CD4-positive, alpha-beta T cell treated with Interleukin-4 for 4 hours (primary cell): ENCODE data around the gene ULK4.
"Not testable (repeated sequence)": the region's sequence is repeated elsewhere in the genome, so short reads cannot be mapped to it uniquely, and the experiment has no call there.

Experiments
- DNase-seq: peaks from one replicate; pipeline ENCODE4 v3.0.0-alpha.2; 2020

Gene ULK4

GRCh38 chr3:41863024-41863423, 98.9 kb downstream of the ULK4 start:
- no peak for DNase-seq

GRCh38 chr3:41860489-41860888, 101.4 kb downstream of the ULK4 start:
- not testable (repeated sequence) for DNase-seq

- no peak for DNase-seq
These were observed 106.9 kb downstream of the ULK4 start for GRCh38 chr3:41854956-41855355.

DNA sequence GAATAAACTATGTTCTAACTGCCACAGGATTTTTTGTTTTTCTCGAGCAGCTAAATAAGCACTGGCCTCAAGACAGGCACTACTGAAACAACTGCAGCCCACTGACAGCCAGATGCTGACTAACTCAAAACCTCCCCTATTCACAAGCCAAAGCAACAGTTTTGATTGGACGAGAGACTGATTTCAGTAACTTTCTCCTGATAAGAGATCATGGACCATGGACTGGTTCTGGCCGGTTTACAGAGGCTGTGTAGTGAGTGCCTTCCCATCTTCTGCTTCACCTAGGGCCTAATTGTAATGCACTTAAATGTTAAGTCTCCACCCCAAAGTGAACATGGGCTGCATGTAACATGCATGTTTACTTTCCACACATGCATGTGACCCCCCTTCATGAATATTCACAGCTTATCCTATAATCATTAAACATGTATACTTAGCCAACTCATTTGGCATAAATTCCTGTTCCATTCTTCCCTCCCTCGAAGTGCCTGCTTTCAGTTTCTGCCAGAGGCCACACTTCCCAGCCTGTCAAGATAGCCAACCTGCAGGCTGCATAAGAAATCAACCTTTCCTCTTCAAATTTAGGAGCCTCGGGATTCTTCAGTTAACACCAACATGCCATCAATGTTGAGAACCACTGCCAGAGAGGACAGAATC, 108.2 kb downstream of the ULK4 start:
- no peak for DNase-seq

DNA sequence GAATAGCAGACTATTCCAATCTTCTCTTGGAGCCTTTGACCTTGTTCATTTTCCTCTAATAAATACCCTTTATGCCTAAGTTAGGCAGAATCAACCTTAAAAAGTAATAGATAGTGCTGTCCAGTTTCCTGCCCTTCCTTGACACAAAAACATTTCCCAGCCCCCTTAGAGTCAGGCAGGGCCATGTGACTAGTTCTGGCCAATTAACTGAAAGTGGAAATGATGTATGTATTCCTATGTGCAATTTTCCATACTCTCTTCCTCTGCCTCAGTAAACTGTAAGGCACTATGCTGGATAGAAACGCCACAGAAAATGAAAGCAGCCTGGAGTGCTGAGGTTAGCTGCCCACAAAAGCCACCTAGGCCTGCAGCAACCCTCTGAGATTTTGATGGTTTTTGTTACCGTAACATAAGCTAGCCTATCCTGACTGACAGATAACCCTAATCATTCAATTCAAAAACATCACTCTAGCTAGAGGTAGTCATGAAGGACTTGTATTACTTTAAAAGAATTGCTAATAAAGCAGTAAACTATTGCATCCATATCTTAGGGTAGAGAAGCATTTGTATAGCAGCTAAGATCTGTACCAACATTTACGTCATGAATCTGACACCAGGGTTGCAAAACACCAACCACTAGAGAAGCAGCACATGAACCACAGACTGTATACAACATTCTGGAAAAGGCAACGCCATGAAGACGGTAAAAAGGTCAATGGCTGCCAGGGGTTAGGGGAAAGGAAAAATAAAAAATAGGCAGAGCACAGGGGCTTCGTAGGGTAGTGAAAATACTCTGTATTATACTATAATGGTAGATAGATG, 112.9 kb downstream of the ULK4 start:
- no peak for DNase-seq

DNA sequence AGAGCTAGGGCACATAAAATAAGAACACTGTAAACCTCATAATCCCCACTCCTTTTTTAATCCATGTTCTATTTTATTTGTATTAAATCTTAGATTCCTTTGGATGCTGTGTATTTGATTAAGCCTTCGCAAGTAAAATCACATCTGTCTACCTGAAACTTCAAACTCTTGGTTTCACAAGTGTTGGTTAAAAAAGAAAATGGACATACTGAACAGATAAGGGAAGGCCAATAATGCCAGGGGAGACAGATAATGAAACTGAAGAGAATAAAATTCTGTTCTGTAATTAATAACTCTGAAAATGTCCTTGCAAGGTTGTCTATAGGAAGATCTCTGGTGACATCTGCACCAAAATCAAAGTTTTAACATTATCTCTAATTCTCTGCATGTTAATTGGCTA, 114.2 kb downstream of the ULK4 start:
- no peak for DNase-seq

DNA sequence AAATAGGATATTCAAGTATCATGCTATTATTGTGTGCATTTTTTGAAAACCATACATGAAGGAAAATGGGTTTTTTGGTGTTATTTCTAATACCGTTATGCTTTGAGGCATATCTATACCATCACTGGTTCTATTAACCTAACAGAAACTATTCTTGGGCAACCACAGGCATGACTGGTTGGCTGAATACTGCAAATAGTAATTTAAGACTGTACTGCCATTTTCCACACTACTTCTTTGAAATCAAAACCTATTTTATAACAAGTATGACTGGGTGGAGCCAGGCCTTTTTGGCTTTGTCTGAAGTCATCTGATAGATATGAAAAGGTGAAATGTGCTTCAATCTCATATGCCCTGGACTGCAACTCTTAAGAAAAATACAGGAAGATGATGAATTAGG, 115.1 kb downstream of the ULK4 start:
- no peak for DNase-seq

DNA sequence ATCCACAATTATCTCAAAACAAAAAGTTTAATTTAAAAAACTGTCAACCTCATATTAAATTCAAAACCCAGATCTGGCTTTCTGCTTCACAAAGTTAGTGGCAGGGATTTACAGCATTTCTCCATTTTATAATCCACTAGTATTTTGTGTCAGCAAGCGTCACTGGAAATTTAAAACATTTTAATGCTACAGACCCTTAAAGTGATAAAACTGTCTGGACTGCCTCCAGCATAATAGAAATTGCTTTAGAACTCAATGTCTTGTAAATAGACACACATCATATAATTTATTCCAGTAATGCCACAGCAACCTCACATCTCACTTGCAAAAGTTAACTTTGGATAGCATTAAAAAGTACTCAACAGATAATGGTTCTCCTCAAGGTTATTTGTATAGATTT, 116.1 kb downstream of the ULK4 start:
- DNase-seq: no peak

DNA sequence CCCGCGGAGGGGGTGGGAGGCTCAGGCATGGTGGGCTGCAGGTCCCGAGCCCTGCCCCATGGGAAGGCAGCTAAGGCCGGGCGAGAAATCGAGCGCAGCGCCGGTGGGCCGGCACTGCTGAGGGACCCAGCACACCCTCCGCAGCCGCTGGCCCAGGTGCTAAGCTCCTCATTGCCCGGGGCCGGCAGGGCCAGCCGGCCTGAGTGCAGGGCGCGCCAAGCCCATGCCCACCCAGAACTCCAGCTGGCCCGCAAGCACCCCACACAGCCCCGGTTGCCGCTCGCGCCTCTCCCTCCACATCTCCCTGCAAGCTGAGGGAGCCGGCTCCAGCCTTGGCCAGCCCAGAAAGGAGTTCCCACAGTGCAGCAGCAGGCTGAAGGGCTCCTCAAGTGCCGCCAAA, 117.6 kb downstream of the ULK4 start:
- not testable (repeated sequence) for DNase-seq

DNA sequence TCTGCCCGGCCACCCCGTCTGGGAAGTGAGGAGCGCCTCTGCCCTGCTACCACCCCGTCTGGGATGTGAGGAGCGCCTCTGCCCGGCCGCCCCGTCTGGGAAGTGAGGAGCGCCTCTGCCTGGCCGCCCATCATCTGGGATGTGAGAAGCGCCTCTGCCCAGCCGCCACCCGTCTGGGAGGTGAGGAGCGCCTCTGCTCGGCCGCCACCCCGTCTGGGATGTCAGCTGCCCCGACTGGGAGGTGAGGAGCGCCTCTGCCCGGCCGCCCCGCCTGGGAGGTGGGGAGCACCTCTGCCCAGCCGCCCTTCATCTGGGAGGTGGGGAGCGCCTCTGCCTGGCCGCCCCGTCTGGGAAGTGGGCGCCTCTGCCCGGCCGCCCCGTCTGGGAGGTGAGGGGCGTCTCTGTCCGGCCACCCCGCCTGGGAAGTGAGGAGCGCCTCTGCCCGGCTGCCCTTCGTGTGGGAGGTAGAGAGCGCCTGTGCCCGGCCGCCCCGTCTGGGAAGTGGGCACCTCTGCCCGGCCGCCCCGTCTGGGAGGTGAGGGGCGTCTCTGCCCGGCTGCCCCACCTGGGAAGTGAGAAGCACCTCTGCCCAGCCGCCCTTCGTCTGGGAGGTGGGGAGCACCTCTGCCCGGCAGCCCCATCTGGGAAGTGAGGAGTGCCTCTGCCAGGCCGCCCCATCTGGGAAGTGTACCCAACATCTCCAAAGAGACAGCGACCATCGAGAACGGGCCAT, 120.8 kb downstream of the ULK4 start:
- DNase-seq: not testable (repeated sequence)

DNA sequence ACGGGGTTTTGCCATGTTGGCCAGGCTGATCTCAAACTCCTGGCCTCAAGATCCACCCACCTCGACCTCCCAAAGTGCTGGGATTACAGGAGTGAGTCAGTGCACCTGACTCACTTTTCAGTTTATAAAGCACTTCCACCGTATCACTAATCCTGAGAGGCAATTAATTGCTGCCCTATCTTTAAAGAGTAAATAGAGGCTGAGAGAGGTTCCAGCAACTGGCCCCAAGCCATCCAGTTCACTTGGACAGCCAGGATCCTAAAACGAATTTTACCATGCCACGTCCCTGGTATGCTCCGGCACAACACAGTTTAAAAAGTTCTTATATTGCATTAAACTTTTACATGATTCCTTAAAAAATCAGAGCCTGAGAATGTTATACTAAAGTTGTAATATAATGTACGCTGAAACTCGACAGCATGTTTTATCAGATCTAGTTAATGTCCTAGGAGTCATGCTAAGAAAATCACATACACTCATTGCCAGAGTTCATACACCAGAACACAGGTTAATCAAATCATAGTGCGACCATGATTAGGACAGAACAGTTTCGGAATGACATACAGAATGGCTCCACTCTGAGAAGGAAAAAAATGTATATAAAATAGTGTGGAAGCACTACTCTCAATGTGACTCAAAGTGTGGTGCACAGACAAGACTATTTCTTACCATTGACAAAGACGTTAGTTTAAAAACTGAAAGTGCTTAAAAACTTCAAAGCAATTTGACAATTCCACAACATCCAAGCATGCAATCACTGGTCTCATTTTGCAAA, 125.4 kb downstream of the ULK4 start:
- no peak for DNase-seq

- no peak for DNase-seq
These were observed 128.3 kb downstream of the ULK4 start for GRCh38 chr3:41833628-41834027.

- no peak for DNase-seq
These were observed 142.7 kb downstream of the ULK4 start for GRCh38 chr3:41819236-41819635.

- DNase-seq: no peak
These were observed 153.3 kb downstream of the ULK4 start for GRCh38 chr3:41808618-41809017.

- no peak for DNase-seq
These were observed 153.8 kb downstream of the ULK4 start for GRCh38 chr3:41808152-41808551.

GRCh38 chr3:41794748-41795589, 166.9 kb downstream of the ULK4 start:
- DNase-seq: no peak

DNA sequence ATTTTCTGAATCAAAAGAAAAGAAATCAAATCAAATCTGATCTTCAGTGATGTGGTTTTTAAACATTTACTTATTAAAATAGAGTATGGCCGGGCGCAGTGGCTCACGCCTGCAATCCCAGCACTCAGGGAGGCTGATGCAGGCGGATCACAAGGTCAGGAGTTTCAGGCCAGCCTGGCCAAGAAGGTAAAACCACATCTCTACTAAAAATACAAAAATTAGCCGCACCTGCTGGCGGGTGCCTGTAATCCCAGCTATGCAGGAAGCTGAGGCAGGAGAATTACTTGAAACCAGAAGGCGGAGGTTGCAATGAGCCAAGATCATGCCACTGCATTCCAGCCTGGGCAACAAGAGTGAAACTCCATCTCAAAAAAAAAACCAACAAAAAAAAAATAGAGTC, 169.1 kb downstream of the ULK4 start:
- DNase-seq: no peak

DNA sequence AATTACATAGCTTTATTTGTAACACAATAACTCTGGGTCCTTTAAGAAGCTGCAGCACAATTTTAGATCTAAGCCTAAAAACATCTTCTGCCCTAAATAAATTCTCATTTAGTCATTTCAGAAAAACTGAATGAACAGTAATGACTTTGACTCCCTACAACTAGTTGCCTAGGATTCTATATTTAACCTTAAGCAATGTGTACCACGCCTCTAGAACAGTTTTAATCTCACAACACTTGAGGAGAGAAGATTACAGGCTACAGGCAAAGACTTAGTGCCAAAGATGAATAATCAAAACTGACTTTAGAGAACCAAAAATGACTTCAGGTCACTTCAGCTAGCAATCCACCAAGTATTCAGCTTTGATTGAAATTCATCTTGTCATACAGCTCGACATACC, 192.8 kb downstream of the ULK4 start:
- DNase-seq: no peak

- DNase-seq: no peak
These were observed 193.5 kb downstream of the ULK4 start for GRCh38 chr3:41768363-41768762.

GRCh38 chr3:41762867-41763266, 199.0 kb downstream of the ULK4 start:
- not testable (repeated sequence) for DNase-seq

DNA sequence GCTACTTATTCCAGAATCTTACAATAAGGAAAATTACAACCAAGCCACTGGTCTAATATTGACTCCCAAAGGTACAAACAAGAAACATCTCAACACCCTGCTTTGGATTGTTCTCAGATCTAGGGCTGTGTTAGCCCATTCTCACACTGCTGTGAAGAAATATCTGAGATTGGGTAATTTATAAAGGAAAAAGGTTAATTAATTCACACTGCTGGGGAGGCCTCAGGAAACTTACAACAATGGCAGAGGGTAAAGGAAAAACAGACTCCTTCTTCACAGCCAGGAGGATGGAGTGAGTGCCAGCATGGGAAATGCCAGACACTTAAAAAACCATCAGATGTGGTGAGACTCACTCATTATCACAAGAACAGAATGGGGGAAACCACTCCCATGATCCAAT, 208.3 kb downstream of the ULK4 start:
- no peak for DNase-seq

DNA sequence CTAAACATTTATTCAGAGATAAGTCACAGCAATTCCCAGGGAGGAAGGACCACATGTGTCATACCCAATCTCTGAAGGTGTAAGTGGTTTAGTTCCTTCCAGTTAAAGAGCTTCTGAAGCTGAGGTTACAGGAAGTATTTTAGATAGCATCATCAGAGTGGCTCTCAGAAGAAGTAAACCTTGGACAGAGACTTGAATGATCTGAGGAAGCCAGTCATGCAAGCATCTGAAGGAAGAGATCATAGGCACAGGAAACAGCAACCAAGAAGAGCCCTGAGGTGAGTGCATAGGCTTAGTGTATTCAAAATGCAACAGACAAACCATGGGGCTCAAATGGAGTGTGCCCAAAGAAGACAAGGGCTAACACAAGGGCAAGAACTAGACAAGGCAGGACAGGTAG, 210.3 kb downstream of the ULK4 start:
- no peak for DNase-seq
